HG02759 (cell line): ENCODE data around the gene TTC9B.
"Not testable (repeated sequence)": the region's sequence is repeated elsewhere in the genome, so short reads cannot be mapped to it uniquely, and the experiment has no call there.

Source experiments
- ATAC-seq: cut with Tn5 transposase; IDR thresholded peaks from one replicate; pipeline ENCODE4 v1.9.1; 2021; ENCODE audit warnings: mild to moderate bottlenecking, moderate library complexity; ENCODE audit not compliant: unreplicated experiment

TTC9B gene

DNA sequence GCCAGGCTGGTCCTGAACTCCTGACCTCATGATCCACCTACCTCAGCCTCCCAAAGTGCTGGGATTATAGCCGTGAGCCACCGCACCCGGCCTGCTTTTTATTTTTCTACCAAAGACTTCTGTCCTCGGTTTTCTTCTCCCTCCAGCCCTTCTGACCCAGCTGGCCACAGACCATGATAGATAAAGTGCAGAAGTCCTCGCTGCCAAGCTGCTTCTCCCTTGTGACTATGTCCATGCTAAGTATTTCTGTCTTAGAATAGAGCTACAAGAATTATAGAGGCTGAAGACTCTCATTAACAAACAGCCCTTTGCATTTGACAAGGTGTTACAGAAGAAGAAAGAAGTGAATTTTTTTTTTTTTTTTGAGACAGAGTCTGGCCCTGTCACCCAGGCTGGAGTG lies 42.4 kb downstream of the TTC9B start:
- no peak for ATAC-seq

DNA sequence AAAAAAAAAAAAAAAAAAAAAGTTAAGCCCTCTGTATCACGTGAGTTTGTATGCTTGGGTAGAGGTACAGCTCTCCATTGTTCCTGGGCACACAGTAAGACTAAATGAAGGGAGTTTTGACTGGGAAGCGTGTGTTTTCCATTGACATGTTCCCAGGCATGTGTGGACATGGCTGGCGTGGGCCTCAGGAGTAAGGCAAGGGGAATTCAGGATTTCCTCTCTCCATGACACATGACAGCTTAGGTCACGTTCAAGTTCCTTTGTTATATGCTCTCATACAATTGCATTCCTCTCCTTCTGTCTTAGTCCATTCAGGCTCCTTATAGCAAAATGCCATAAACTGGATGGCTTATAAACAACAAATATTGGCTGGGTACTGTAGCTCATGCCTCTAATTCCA lies 44.1 kb downstream of the TTC9B start:
- ATAC-seq: no peak

DNA sequence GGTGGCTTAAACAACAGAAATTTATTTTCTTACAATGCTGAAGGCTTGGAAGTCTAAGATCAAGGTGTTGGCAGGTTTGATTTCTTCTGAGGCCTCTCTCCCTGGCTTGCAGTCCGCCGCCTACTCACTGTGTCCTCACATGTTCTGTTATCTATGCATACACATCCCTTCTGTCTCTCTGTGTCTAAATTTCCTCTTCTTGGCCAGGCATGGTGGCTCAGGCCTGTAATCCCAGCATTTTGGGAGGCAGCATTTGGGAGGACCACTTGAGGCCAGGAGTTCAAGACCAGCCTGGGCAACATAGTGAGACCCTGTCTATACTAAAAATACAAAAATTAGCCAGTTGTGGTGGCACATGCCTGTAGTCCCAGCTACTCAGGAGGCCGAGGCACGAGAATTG lies 46.9 kb downstream of the TTC9B start:
- not testable (repeated sequence) for ATAC-seq

DNA sequence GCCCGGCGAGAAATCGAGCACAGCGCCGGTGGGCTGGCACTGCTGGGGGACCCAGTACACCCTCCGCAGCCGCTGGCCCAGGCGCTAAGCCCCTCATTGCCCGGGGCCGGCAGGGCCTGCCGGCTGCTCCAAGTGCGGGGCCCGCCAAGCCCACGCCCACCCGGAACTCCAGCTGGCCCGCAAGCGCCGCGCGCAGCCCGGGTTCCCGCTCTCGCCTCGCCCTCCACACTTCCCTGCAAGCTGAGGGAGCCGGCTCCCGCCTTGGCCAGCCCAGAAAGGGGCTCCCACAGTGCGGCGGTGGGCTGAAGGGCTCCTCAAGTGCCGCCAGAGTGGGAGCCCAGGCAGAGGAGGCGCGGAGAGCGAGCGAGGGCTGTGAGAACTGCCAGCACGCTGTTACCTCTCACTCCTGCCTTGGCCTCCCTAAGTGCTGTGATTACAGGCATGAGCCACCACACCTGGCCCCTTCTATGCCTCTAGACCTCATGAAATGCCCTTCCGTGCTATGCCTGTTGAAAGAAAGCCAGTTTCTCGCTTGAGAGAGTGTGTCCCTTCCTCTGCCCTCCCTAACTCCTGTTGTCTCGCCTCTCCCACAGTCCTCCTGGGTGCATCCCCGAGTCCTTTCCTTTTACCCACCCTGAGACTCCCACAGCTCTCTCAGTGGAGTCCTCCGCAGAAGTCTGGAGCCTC lies 47.7 kb downstream of the TTC9B start:
- ATAC-seq: not testable (repeated sequence)

DNA sequence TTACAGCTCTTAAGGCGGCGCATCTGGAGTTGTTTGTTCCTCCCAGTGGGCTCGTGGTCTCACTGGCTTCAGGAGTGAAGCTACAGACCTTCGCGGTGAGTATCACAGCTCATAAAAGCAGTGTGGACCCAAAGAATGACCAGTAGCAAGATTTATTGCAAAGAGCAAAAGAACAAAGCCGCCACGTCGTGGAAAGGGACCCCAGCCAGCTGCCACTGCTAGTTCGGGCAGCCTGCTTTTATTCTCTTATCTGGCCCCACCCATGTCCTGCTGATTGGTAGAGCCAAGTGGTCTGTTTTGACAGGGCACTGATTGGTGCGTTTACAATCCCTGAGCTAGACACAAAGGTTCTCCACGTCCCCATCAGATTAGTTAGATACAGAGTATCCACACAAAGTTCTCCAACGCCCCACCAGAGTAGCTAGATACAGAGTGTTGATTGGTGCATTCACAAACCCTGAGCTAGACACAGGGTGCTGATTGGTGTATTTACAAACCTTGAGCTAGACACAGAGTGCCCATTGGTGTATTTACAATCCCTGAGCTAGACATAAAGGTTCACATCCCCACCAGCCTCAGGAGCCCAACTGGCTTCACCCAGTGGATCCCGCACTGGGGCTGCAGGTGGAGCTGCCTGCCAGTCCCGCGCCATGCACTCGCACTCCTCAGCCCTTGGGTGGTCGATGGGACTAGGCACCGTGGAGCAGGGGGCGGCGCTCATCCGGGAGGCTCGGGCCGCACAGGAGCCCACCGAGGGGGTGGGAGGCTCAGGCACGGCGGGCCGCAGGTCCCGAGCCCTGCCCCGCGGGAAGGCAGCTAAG lies 48.5 kb downstream of the TTC9B start:
- ATAC-seq: not testable (repeated sequence)
